Measurements from ENCODE around the gene SCGB1D4. TPM values are rescaled to one million over a fixed set of nuclear protein-coding genes. Genes with fewer than 3 reads are reported as not detected.

Gene SCGB1D4
- total and polyA plus RNA-seq, 10 of the 15 experiments (the other 5 are each of a cell fraction or from before 2014, with no cell fraction given), result not detected

- intact Hi-C loops (cut with micrococcal nuclease; ENCODE audit: unreplicated experiment) (no loop called here), in situ Hi-C loops (cut with MboI) (no loop called here)
- Histone ChIP-seq H4K20me1 (ENCODE audit: control insufficient read depth, insufficient read depth) (no peaks in the 10 kb centered on the region), H3K4me2 (ENCODE audit: control insufficient read depth, insufficient read depth) (peak within 1 kb of the TSS; percentile 97), H3K27me3 (replicated peaks in 1 of 2; ENCODE audit: control insufficient read depth in 2 of 2, insufficient read depth in 2 of 2, low read length in 1 of 2) (peaks cover 0 to 4% of the 10 kb centered on the region in 2 experiments; a peak in 2 of 4 replicates), H3K9me3 (replicated peaks; ENCODE audit: control insufficient read depth, insufficient read depth, low read length) (no peaks in the 10 kb centered on the region), H3K9ac (ENCODE audit: control insufficient read depth, insufficient read depth, low read length) (peak within 1 kb of the TSS; percentile 44; the same call in 1 of the 2 replicates), H3K4me1 (ENCODE audit: control insufficient read depth, insufficient read depth, low read length) (peaks cover 4% of the 10 kb centered on the region), H3K79me2 (ENCODE audit: control insufficient read depth, insufficient read depth, low read length) (no peaks in the 10 kb centered on the region), H3K36me3 (ENCODE audit: control insufficient read depth in 2 of 2, insufficient read depth in 2 of 2, low read length in 1 of 2) (no peaks in the 10 kb centered on the region), H3K4me3 (peak within 1 kb of the TSS; percentile 67), H2AFZ (ENCODE audit: control insufficient read depth, low read depth, low read length) (peak within 1 kb of the TSS; percentile 89), H3K27ac (ENCODE audit: control insufficient read depth, insufficient read depth) (no peak within 1 kb of the TSS)
- ChIA-PET SMC1A (ENCODE audit: uncharacterized antibody, unreplicated experiment) (interaction anchor here (0.6 to 4.5 kb wide), 4 partner anchors 15 to 43 kb away, joined by 3 to 70 read pairs (median 4); no protein-coding TSS in a partner anchor), RAD21 (ENCODE audit: unreplicated experiment) (interaction anchor here (0.6 to 4.1 kb wide), 5 partner anchors 39 to 205 kb away, joined by 3 to 31 read pairs (median 4); no protein-coding TSS in a partner anchor), POLR2A (interaction anchor here (0.6 to 0.7 kb wide), 2 partner anchors 9 to 482 kb away, joined by 3 read pairs; no protein-coding TSS in a partner anchor), CTCF (interaction anchor here (0.9 to 4.8 kb wide), 16 partner anchors 14 to 319 kb away, joined by 3 to 98 read pairs (median 4); no protein-coding TSS in a partner anchor)
- peak; percentile 97 for ATAC-seq
- BruUV-seq (replicated peaks), result no TSS peak
- WGBS (ENCODE audit: insufficient coverage, insufficient replicate concordance, low lambda C conversion rate, missing lambda C conversion rate), result 4% methylated on average over 60 of the region's 98 CpGs
- DNase-seq (ENCODE audit: low read depth, low spot score), result peak; percentile 21
- FAIRE-seq, result peak; percentile 7
- TF ChIP-seq SMARCA5 (IDR thresholded peaks at IDR 0.05) (no peak), SP1 (IDR thresholded peaks at IDR 0.05; ENCODE audit: low read depth, low read length) (no peak), PAX5 (IDR thresholded peaks at IDR 0.05; ENCODE audit: borderline replicate concordance, low read depth, low read length) (no peak), MTA2 (IDR thresholded peaks at IDR 0.05; ENCODE audit: low read depth) (no peak), TCF3 (IDR thresholded peaks at IDR 0.05; ENCODE audit: borderline replicate concordance, insufficient read depth, low read depth, low read length) (0 out of 2 replicates have a peak, but pooled peaks have one; percentile 36), SPI1 (IDR thresholded peaks at IDR 0.05; ENCODE audit: borderline replicate concordance, insufficient read depth, low read depth, low read length) (peak; percentile 23; the same call in 1 of the 2 replicates), RUNX3 (IDR thresholded peaks at IDR 0.05; ENCODE audit: low read length) (no peak), SIN3A (IDR thresholded peaks at IDR 0.05; ENCODE audit: low read depth, low read length) (no peak), KDM1A (IDR thresholded peaks at IDR 0.05; ENCODE audit: borderline replicate concordance) (no peak), POLR2A (IDR thresholded peaks at IDR 0.05; ENCODE audit: low read depth, low read length) (peak; percentile 42; the same call in 1 of the 2 replicates), NR2F1 (conservative IDR thresholded peaks at IDR 0.05) (no peak), IKZF1 (conservative IDR thresholded peaks at IDR 0.05) (peak; percentile 83), MYC (IDR thresholded peaks at IDR 0.05; ENCODE audit: insufficient read depth, insufficient read length, insufficient replicate concordance, low read length, severe bottlenecking) (no peak), STAT1 (conservative IDR thresholded peaks at IDR 0.05) (no peak), ZNF622 (IDR thresholded peaks at IDR 0.05) (no peak), POU2F2 (IDR thresholded peaks at IDR 0.05; ENCODE audit: borderline replicate concordance, low read depth, low read length) (no peak), TCF7 (IDR thresholded peaks at IDR 0.05; ENCODE audit: borderline replicate concordance) (no peak), RB1 (IDR thresholded peaks at IDR 0.05; ENCODE audit: borderline replicate concordance) (peak; percentile 41; the same call in 1 of the 2 replicates)
- TF ChIP-seq, protein P1, sequence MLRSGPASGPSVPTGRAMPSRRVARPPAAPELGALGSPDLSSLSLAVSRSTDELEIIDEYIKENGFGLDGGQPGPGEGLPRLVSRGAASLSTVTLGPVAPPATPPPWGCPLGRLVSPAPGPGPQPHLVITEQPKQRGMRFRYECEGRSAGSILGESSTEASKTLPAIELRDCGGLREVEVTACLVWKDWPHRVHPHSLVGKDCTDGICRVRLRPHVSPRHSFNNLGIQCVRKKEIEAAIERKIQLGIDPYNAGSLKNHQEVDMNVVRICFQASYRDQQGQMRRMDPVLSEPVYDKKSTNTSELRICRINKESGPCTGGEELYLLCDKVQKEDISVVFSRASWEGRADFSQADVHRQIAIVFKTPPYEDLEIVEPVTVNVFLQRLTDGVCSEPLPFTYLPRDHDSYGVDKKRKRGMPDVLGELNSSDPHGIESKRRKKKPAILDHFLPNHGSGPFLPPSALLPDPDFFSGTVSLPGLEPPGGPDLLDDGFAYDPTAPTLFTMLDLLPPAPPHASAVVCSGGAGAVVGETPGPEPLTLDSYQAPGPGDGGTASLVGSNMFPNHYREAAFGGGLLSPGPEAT (IDR thresholded peaks at IDR 0.05; ENCODE audit: low read depth), result no peak
- TF ChIP-seq, protein P2, sequence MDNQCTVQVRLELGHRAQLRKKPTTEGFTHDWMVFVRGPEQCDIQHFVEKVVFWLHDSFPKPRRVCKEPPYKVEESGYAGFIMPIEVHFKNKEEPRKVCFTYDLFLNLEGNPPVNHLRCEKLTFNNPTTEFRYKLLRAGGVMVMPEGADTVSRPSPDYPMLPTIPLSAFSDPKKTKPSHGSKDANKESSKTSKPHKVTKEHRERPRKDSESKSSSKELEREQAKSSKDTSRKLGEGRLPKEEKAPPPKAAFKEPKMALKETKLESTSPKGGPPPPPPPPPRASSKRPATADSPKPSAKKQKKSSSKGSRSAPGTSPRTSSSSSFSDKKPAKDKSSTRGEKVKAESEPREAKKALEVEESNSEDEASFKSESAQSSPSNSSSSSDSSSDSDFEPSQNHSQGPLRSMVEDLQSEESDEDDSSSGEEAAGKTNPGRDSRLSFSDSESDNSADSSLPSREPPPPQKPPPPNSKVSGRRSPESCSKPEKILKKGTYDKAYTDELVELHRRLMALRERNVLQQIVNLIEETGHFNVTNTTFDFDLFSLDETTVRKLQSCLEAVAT (IDR thresholded peaks at IDR 0.05), result no peak
These were observed 38.7 kb upstream of the SCGB1D4 start, which contains the start of gene ASRGL1 for GRCh38 chr11:62337303-62338181. Gene ASRGL1 (plus strand): TSS chr11:62337448. CDS start chr11:62337978, 530 bp downstream.

Data from GM12878 (cell line).